BE2C (cell line): ENCODE measurements around the gene INPP4B.

Experiments
- DNase-seq: peaks from one replicate; pipeline ENCODE4 v3.0.0-alpha.2; 2020
- H3K27me3 ChIP-seq: fragments of 250-450 bp; sonication (Bioruptor Pico); 2 replicates; pipeline ENCODE4 v1.5.1; 2020; ENCODE audit warnings: mild to moderate bottlenecking
- H3K36me3 ChIP-seq: fragments of 250-450 bp; sonication (Bioruptor Pico); 2 replicates; pipeline ENCODE4 v1.5.1; 2020; ENCODE audit warnings: mild to moderate bottlenecking
- H3K4me1 ChIP-seq: fragments of 250-450 bp; sonication (Bioruptor Pico); 2 replicates; pipeline ENCODE4 v1.5.1; 2020
- H3K4me3 ChIP-seq: 2 replicates; pipeline ENCODE4 v1.5.1; 2011; ENCODE audit warnings: low read depth, low read length
- H3K9me3 ChIP-seq: fragments of 250-450 bp; sonication (Bioruptor Pico); 2 replicates; pipeline ENCODE4 v1.5.1; 2020
- CTCF ChIP-seq: IDR thresholded peaks from 2 replicates; pipeline ENCODE4 v1.5.1; 2012; ENCODE audit warnings: mild to moderate bottlenecking, low read depth, low read length

INPP4B gene

GRCh38 chr4:142574306-142574705 lies 271.8 kb downstream of the INPP4B start:
- Histone ChIP-seq H3K27me3 (no peaks in the 10 kb centered on the region), H3K9me3 (no peaks in the 10 kb centered on the region), H3K4me3 (no peak overlapping the region), H3K36me3 (no peaks in the 10 kb centered on the region), H3K4me1 (no peaks in the 10 kb centered on the region)
- TF ChIP-seq CTCF: no peak
- no peak for DNase-seq

- no peaks in the 10 kb centered on the region for H3K9me3 ChIP-seq
- H3K4me1 ChIP-seq: no peaks in the 10 kb centered on the region; the same call in 1 of the 2 replicates
- TF ChIP-seq CTCF: no peak
- H3K27me3 ChIP-seq: no peaks in the 10 kb centered on the region
- H3K36me3 ChIP-seq: no peaks in the 10 kb centered on the region
- no peak overlapping the region for H3K4me3 ChIP-seq
- no peak for DNase-seq
Measured at GRCh38 chr4:142572071-142572470, 274.0 kb downstream of the INPP4B start.

GRCh38 chr4:142567620-142568451 lies 278.3 kb downstream of the INPP4B start:
- no peak for TF ChIP-seq CTCF
- no peaks in the 10 kb centered on the region for H3K27me3 ChIP-seq
- no peak for DNase-seq
- no peaks in the 10 kb centered on the region for H3K36me3 ChIP-seq
- H3K9me3 ChIP-seq: no peaks in the 10 kb centered on the region
- H3K4me3 ChIP-seq: no peak overlapping the region
- H3K4me1 ChIP-seq: no peaks in the 10 kb centered on the region; the same call in 1 of the 2 replicates

- Histone ChIP-seq H3K27me3 (no peaks in the 10 kb centered on the region), H3K9me3 (no peaks in the 10 kb centered on the region), H3K4me1 (no peaks in the 10 kb centered on the region; the same call in 1 of the 2 replicates), H3K36me3 (no peaks in the 10 kb centered on the region), H3K4me3 (no peak overlapping the region)
- no peak for DNase-seq
- TF ChIP-seq CTCF: 0 out of 2 replicates have a peak, but pooled peaks have one; percentile 16
Measured at GRCh38 chr4:142567199-142567598, 278.9 kb downstream of the INPP4B start.

- Histone ChIP-seq H3K4me1 (no peaks in the 10 kb centered on the region; the same call in 1 of the 2 replicates), H3K4me3 (no peak overlapping the region), H3K9me3 (no peaks in the 10 kb centered on the region), H3K36me3 (no peaks in the 10 kb centered on the region), H3K27me3 (no peaks in the 10 kb centered on the region)
- DNase-seq: no peak
- no peak for TF ChIP-seq CTCF
Measured at GRCh38 chr4:142566777-142567176, 279.3 kb downstream of the INPP4B start.

- TF ChIP-seq CTCF: no peak
- H3K9me3 ChIP-seq: no peaks in the 10 kb centered on the region
- no peaks in the 10 kb centered on the region for H3K27me3 ChIP-seq
- no peak for DNase-seq
- no peak overlapping the region for H3K4me3 ChIP-seq
- no peaks in the 10 kb centered on the region for H3K36me3 ChIP-seq
- H3K4me1 ChIP-seq: no peaks in the 10 kb centered on the region; the same call in 1 of the 2 replicates
Measured at GRCh38 chr4:142566243-142566642, 279.9 kb downstream of the INPP4B start.
